WI38 (cell line): ENCODE data around the gene PMS1.

Source experiments
- H3K4me3 ChIP-seq: 2 replicates; pipeline ENCODE4 v1.5.1; 2011; ENCODE audit warnings: low read depth, mild to moderate bottlenecking, control low read depth, low read length
- CTCF ChIP-seq: IDR thresholded peaks from 2 replicates; pipeline ENCODE4 v1.5.1; 2012; ENCODE audit warnings: low read depth, mild to moderate bottlenecking, control low read depth, low read length

The PMS1 gene

GRCh38 chr2:189901664-189902063, 117.4 kb downstream of the PMS1 start:
- no peak overlapping the region for H3K4me3 ChIP-seq
- no peak for TF ChIP-seq CTCF

- H3K4me3 ChIP-seq = no peak overlapping the region
Observed at GRCh38 chr2:189913821-189914220, 129.6 kb downstream of the PMS1 start.

GRCh38 chr2:189916651-189917050, 132.4 kb downstream of the PMS1 start:
- no peak for TF ChIP-seq CTCF
- H3K4me3 ChIP-seq = no peak overlapping the region

More at GRCh38 chr2:189913821-189914220, 129.6 kb downstream of the PMS1 start:
- TF ChIP-seq CTCF = no peak
